ENCODE data around the gene YBEY. TPM values are rescaled to one million over a fixed set of nuclear protein-coding genes. Genes with fewer than 3 reads are reported as not detected.

Gene YBEY
- total and polyA plus RNA-seq, 2 of the 8 experiments (the other 6 are each of a cell fraction or from before 2014, with no cell fraction given), result 26.9 to 31.9 TPM

DNA sequence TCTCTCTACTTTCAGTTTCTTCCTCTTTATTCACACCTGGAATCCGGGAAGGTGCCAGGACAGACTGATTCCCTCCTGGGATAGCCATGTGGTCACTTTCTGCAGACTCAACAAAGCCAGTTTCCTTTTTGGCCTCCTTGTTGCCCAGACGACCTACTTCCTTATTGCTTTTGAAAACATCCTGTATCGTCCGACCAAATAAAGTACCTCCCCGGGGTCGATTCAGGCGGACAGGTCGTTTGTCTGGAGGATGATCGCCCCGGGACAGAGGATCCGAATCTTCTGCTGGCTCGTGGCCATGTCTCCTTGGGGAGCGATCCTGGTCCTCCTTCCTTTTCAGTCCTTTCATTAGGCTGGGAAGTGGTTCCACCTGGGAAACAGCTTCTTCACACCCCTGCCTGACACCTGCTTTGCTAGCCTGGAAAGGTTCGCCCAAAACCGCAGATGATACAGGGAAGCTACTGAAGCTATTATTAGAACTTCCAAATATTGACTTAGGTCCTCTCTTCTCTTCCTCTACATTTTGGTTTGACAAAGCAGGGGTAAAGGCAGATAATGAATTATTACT, 2.0 kb upstream of the YBEY start (continued):
- TF ChIP-seq HDAC2 (IDR thresholded peaks at IDR 0.05; ENCODE audit: borderline replicate concordance in 1 of 2, low read depth in 2 of 2, low read length in 2 of 2) (no peak), CBX5 (IDR thresholded peaks at IDR 0.05; ENCODE audit: low read depth, low read length) (no peak), BRCA1 (IDR thresholded peaks at IDR 0.05; ENCODE audit: low read depth, low read length) (no peak), PHF8 (conservative IDR thresholded peaks at IDR 0.05; ENCODE audit: low read depth, low read length) (no peak), CEBPB (IDR thresholded peaks at IDR 0.05; ENCODE audit: low read depth, low read length) (no peak), BACH1 (IDR thresholded peaks at IDR 0.05; ENCODE audit: low read length) (no peak)
- TF ChIP-seq, protein P1, sequence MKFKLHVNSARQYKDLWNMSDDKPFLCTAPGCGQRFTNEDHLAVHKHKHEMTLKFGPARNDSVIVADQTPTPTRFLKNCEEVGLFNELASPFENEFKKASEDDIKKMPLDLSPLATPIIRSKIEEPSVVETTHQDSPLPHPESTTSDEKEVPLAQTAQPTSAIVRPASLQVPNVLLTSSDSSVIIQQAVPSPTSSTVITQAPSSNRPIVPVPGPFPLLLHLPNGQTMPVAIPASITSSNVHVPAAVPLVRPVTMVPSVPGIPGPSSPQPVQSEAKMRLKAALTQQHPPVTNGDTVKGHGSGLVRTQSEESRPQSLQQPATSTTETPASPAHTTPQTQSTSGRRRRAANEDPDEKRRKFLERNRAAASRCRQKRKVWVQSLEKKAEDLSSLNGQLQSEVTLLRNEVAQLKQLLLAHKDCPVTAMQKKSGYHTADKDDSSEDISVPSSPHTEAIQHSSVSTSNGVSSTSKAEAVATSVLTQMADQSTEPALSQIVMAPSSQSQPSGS (IDR thresholded peaks at IDR 0.05; ENCODE audit: low read length), result no peak

All from H1 (cell line).